Loucy (cell line): Measurements from ENCODE around the gene AGAP1.

Experiments
- H2AFZ ChIP-seq: fragments of 200-600 bp; sonication (generic); 2 replicates; pipeline ENCODE4 v1.6.0; 2016; ENCODE audit warnings: antibody characterized with exemption, mild to moderate bottlenecking, low read length, moderate library complexity
- H3F3A ChIP-seq: fragments of 200-600 bp; 2 replicates; pipeline ENCODE4 v1.6.0; 2016; ENCODE audit warnings: antibody characterized with exemption, low read depth, mild to moderate bottlenecking
- H3K27me3 ChIP-seq: fragments of 200-600 bp; sonication (generic); 2 replicates; pipeline ENCODE4 v1.6.1; 2014; ENCODE audit warnings: low read length, mild to moderate bottlenecking; ENCODE audit not compliant: insufficient read depth, poor library complexity, severe bottlenecking
- H3K36me3 ChIP-seq: fragments of 200-600 bp; sonication (generic); 2 replicates; pipeline ENCODE4 v1.6.1; 2016; ENCODE audit warnings: low read length; ENCODE audit not compliant: insufficient read depth
- H3K4me1 ChIP-seq: fragments of 200-600 bp; sonication (generic); 2 replicates; pipeline ENCODE4 v1.5.1; 2014; ENCODE audit warnings: low read length, mild to moderate bottlenecking; ENCODE audit not compliant: insufficient read depth, poor library complexity, severe bottlenecking
- H3K4me2 ChIP-seq: fragments of 200-600 bp; sonication (generic); 2 replicates; pipeline ENCODE4 v1.6.0; 2014; ENCODE audit warnings: antibody characterized with exemption, low read length, low read depth, mild to moderate bottlenecking; ENCODE audit not compliant: poor library complexity, severe bottlenecking
- H3K4me3 ChIP-seq: fragments of 200-600 bp; sonication (generic); 2 replicates; pipeline ENCODE4 v1.5.1; 2014; ENCODE audit warnings: low read length, mild to moderate bottlenecking, mixed read lengths; ENCODE audit not compliant: poor library complexity, severe bottlenecking
- H3K79me2 ChIP-seq: fragments of 200-600 bp; sonication (generic); 2 replicates; pipeline ENCODE4 v1.6.1; 2014; ENCODE audit warnings: low read length; ENCODE audit not compliant: insufficient read depth
- H3K9ac ChIP-seq: fragments of 200-600 bp; sonication (generic); 2 replicates; pipeline ENCODE4 v1.6.0; 2014; ENCODE audit warnings: mild to moderate bottlenecking, low read depth, low read length, moderate library complexity; ENCODE audit not compliant: poor library complexity, severe bottlenecking
- H3K9me2 ChIP-seq: fragments of 200-600 bp; sonication (generic); replicated peaks from 2 replicates; pipeline ENCODE4 v1.6.1; 2016; ENCODE audit warnings: low read depth, low read length, mixed read lengths
- H3K9me3 ChIP-seq: fragments of 200-600 bp; sonication (generic); 2 replicates; pipeline ENCODE4 v1.6.1; 2014; ENCODE audit warnings: mild to moderate bottlenecking, antibody characterized with exemption, low read length, low read depth; ENCODE audit not compliant: insufficient read depth
- H4K20me1 ChIP-seq: fragments of 200-600 bp; sonication (generic); 2 replicates; pipeline ENCODE4 v1.6.0; 2014; ENCODE audit warnings: antibody characterized with exemption, low read length, mild to moderate bottlenecking; ENCODE audit not compliant: insufficient read depth, poor library complexity, severe bottlenecking
- CTCF ChIP-seq: fragments of 200-600 bp; sonication (generic); conservative IDR thresholded peaks from 2 replicates; pipeline ENCODE4 v1.5.1; 2014; ENCODE audit warnings: mild to moderate bottlenecking, antibody characterized with exemption, low read length
- EZH2phosphoT487 ChIP-seq: fragments of 200-600 bp; IDR thresholded peaks from 2 replicates; pipeline ENCODE4 v1.6.1; 2018; ENCODE audit warnings: antibody characterized with exemption, mild to moderate bottlenecking, moderate library complexity, borderline replicate concordance

The AGAP1 gene

GRCh38 chr2:235949567-235950472 is 456.0 kb downstream of the AGAP1 start:
- Histone ChIP-seq H3K4me2 (no peak overlapping the region), H3K79me2 (no peaks in the 10 kb centered on the region), H3K4me3 (no peak overlapping the region), H3K4me1 (peaks cover 9% of the 10 kb centered on the region), H3K36me3 (no peaks in the 10 kb centered on the region), H3K9me2 (no peaks in the 10 kb centered on the region), H4K20me1 (peaks cover 12% of the 10 kb centered on the region), H3K27me3 (no peaks in the 10 kb centered on the region), H3K9me3 (no peaks in the 10 kb centered on the region), H3F3A (no peaks in the 10 kb centered on the region), H3K9ac (no peak overlapping the region), H2AFZ (no peak overlapping the region)
- TF ChIP-seq EZH2phosphoT487: no peak
- no peak for TF ChIP-seq CTCF

DNA sequence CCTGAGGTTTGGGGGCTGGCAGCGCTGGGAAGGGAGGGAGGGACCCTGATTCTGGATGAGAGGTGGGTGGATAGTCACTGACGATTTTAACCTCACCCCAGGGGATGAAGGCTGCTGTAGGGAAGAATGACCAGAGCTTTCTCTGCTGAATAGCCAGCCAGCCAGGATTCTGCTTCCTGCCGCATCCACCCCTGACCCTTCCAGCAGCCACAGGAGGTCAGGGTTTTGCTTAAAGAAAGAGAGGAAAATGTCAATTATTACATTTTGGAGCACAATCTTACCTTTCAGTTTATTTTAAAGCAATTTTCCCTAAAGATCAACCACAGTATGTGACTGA is 456.6 kb downstream of the AGAP1 start:
- H3K4me1 ChIP-seq: peaks cover 9% of the 10 kb centered on the region
- no peaks in the 10 kb centered on the region for H3K9me2 ChIP-seq
- H3K4me3 ChIP-seq: no peak overlapping the region
- TF ChIP-seq EZH2phosphoT487 (no peak), CTCF (no peak)
- no peaks in the 10 kb centered on the region for H3K79me2 ChIP-seq
- H3K36me3 ChIP-seq: no peaks in the 10 kb centered on the region
- no peak overlapping the region for H3K4me2 ChIP-seq
- H3K9ac ChIP-seq: no peak overlapping the region
- no peaks in the 10 kb centered on the region for H3K9me3 ChIP-seq
- H3K27me3 ChIP-seq: no peaks in the 10 kb centered on the region
- H2AFZ ChIP-seq: no peak overlapping the region
- H3F3A ChIP-seq: no peaks in the 10 kb centered on the region
- peaks cover 12% of the 10 kb centered on the region for H4K20me1 ChIP-seq

DNA sequence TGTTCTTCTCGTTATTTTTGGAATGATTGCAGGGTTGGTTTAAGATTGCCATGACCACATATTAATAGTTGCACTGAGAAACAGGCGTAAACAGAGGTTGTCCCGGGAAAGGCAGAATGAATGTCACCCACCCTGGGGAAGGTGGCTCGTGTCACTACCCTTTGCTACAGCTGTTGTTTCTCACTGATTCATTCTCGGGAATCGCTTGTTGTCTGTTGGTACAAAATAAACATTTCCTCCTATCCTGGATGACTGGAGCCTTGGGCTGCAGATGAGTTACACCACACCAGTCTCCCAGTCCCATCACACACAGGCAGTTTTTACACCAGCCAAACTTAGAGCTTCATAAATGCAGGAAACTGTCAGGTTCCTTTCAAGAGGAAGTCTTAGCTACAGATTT is 457.6 kb downstream of the AGAP1 start:
- Histone ChIP-seq H3K4me2 (no peak overlapping the region), H3K27me3 (no peaks in the 10 kb centered on the region), H2AFZ (no peak overlapping the region), H3K4me3 (no peak overlapping the region), H3K9me2 (no peaks in the 10 kb centered on the region), H3K9ac (no peak overlapping the region), H3F3A (no peaks in the 10 kb centered on the region), H3K9me3 (no peaks in the 10 kb centered on the region), H3K36me3 (no peaks in the 10 kb centered on the region), H4K20me1 (peaks cover 12% of the 10 kb centered on the region), H3K79me2 (no peaks in the 10 kb centered on the region), H3K4me1 (peaks cover 9% of the 10 kb centered on the region)
- TF ChIP-seq CTCF (no peak), EZH2phosphoT487 (no peak)
